Right kidney (tissue), 1 donor: ENCODE measurements around the gene CFAP99.
A peak's percentile ranks its signal among the peaks of the same experiment; 100 is the strongest.

ENCODE experiments used
- DNase-seq: peaks from one replicate; pipeline ENCODE4 v3.0.0-alpha.2; 2016

Gene CFAP99

GRCh38 chr4:2412534-2412884 is 6.2 kb upstream of the CFAP99 start:
- no peak for DNase-seq

DNA sequence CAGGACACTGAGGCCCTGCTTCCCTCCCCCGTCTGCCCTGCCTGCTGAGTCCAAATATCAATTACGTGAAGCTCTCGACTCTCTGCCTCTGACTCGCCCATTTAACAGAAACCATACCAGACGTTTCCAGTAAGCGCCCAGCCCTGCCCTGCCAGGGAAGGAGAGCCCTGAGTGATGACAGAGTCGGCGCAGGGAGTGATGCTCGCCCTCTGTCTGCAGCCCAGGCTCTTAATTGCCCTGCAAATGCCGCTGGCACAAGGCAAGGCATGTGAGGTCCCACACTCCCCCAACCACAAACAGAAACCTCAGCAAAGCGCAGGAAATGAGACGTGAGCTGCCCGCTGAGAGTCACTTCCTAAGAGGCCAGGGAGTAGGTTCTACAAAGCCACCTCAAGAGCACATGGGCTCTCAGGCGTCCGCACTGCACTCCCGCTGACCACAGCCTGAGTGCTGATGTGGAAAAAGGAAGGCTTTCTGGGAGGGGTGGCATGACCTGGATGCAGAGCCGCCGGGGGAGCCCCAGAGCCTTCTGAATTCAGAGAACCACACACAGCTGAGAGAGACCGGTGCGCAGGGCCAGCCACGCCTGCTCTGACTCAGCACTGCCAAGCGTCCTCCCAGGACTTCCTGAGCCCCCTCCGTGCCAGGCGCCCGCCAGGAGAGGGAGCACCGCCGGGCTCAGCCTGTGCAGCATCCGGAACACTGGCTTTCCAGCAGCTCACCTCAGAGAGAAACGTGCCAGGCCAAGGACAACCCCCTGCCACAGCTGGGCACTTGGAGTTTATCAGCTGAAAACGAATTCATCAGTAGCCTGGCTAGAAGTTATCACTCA is 5.7 kb upstream of the CFAP99 start:
- DNase-seq = peak; percentile 73

- no peak for DNase-seq
Observed at GRCh38 chr4:2413821-2414610, 4.7 kb upstream of the CFAP99 start.

DNA sequence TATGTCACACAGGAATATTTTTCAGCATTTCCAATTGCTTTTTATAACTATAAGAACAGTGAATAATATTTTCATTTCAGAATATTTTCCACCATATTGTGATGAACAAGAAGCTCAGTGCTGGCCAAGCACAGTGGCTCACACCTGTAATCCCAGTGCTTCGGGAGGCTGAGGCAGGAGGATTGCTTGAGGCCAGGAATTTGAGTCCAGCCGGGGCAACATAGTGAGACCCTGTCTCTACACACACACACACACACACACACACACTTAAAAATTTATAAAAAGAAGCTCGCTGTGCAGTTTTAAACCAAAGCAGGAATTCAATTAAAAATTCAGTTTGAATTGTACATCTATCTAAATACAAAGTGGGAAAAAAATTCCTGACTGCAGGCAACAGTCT is 3.5 kb upstream of the CFAP99 start:
- DNase-seq = no peak

GRCh38 chr4:2415881-2416563 is 2.7 kb upstream of the CFAP99 start:
- peak; percentile 40 for DNase-seq

DNA sequence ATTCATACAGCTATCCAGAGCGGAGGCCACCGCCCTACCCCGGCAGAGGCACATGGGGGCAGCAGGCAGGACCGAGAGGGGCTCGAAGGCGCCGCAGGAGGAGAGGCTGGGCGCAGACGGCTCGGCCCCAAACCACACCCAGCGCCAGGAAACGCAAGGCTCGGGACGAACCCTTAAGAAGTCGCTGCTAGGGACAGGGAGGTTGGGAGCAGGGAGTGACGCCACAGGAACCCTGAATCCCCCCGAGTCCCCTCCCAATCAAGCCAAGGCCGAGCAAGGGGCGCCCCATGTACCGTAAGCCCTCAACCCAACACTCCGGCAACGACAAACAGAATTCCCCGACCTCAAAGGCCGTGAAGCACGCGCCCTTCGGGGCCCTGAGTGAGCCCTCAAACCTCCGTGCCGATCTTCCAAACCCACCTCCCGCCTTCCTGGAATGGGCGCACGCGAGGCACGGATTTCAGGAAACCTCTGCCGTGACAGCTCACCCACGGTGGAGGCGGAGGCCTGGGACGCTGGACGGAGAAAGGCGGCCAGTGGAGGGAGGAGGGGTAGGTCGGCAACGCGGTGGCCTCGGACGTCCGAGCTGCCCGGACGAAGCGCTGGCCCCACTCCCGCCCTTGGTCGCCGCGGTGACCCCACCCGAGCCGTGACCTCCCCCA is 2.1 kb upstream of the CFAP99 start:
- peak; percentile 67 for DNase-seq

DNA sequence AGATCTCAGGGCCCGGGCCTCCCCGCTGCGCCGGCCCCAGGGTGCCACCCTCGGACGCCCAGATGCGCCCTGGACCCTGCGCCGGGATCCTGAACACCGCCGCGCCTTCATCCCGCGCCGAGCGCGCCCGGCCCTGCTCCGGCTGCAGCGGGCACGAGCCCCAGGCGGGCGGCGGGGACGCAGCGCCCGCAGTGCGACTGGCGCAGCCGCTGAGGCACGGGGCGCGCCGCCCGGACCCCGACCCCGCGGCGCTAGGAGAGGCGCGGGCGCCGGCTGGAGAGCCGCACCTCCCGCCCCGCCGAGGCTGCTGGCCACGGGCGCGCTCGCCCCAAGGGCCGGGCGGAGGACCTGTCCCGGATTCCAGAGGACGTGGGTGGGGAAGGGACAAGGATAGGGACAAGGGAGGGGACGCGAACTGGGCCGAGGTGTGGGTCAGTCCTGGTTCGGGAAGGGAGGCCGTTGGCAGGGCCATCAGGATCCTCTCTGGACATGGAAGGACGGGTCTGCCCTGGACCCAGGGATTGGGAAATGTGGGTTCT is 1.5 kb upstream of the CFAP99 start:
- peak; percentile 52 for DNase-seq

DNA sequence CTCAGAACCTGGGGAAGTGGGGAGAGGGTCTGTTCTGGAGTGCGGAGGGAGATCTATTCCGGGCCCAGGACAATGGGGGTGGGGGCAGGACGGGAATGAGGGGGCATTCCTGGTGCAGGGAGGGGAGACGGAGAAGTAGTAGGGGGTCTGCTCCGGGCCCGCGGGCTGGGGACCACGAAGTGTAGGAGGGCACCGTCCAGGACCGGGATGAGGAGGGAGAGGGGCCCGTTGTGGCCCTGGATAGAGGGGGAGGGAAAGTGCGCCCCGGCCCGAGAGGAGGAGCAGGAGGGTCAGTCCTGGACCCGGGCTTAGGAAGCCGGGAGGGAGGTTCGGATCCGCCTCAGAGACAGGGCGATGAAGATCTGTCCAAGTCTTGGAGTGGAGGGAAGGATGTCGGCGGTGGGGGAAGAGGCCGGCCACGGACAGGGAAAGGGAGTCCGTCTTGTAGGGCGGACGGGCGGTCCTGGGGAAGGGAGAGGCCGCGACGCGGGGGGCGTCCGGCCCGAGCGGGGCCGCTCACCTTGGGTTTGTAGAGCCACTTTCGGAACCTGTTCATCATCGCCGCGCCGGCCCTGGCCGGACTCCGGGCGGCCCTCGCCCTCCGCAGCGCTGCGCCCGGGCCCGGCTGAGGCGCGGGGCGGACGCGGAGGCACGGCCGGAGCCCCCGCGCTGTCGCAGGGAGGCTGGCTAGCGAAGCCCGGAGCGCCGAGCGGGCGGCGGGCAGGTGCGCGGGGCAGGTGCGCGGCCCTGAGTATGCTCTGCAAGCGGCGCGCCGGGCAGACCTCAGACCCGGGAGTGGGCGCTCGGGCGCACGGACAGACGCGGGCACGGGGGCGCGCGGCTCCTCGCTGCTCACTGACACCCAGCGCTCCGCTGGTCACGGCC is 748 bp upstream of the CFAP99 start, which contains the start of gene ZFYVE28:
Gene ZFYVE28 (minus strand): TSS at position 881 of the 885 bp plus-strand sequence. CDS start 322 bp downstream, at position 559.
- peak; percentile 75 for DNase-seq

- no peak for DNase-seq
Observed at GRCh38 chr4:2419814-2420213, 1.1 kb downstream of the CFAP99 start.

- DNase-seq = no peak
Observed at GRCh38 chr4:2421928-2422327, 3.2 kb downstream of the CFAP99 start.

GRCh38 chr4:2423066-2423465 is 4.3 kb downstream of the CFAP99 start:
- DNase-seq = no peak

- DNase-seq = no peak
Observed at GRCh38 chr4:2423695-2424094, 4.9 kb downstream of the CFAP99 start.

DNA sequence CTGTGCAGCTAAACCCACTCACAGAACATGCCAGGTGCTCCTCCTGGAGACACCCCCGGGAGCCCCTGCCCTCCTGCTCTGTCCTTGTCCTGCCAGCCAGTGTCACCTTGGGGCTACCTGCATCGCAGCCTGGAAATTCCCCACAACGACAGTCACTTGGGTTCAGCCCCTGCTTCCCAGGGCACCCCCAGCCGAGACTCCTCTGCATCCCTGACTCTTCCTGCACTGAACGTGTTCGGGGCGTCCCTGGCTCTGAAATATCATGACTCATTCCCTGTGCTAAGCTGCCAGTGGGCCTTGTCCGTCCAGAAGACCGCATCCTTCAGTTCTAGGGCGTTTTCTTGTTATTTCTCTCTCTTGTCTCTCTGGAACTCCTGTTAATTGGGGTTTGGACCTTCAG is 5.8 kb downstream of the CFAP99 start:
- no peak for DNase-seq

DNA sequence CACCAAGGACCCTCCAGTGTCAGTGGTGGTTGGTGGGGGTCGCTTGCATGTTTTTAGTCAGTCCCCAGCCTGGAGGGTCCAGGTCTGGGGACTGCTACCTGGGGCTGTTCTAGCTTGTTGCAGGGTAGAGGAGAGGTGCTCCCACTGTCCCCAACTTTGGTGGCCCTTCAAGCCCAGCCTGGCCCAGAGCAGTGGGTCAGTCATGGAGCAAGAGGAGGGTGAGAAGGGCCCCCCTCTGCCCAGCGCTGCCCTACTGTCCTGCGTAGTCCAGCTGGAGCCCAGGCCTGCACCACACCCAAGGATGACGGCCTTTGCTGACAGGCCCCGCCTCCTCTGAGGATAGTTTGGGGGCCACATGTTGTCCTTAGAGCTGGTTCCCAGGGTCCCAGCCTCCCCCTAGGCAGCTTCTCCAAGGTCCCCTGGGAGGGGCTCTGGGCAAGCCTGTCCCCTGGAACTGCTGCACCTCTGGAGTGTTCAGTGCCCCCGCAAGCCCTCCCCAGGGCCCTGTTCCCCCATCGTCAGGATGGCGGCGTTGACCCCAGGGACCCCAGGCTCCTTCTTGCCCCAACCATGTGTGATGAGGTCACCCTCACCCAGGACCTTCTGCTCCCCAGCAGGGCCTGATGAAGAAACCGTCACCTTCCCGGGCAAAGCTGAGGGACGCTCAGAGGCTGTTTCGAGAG is 6.8 kb downstream of the CFAP99 start:
- DNase-seq = no peak

GRCh38 chr4:2426069-2426397 is 7.3 kb downstream of the CFAP99 start:
- no peak for DNase-seq

GRCh38 chr4:2426711-2427275 is 8.0 kb downstream of the CFAP99 start:
- no peak for DNase-seq

DNA sequence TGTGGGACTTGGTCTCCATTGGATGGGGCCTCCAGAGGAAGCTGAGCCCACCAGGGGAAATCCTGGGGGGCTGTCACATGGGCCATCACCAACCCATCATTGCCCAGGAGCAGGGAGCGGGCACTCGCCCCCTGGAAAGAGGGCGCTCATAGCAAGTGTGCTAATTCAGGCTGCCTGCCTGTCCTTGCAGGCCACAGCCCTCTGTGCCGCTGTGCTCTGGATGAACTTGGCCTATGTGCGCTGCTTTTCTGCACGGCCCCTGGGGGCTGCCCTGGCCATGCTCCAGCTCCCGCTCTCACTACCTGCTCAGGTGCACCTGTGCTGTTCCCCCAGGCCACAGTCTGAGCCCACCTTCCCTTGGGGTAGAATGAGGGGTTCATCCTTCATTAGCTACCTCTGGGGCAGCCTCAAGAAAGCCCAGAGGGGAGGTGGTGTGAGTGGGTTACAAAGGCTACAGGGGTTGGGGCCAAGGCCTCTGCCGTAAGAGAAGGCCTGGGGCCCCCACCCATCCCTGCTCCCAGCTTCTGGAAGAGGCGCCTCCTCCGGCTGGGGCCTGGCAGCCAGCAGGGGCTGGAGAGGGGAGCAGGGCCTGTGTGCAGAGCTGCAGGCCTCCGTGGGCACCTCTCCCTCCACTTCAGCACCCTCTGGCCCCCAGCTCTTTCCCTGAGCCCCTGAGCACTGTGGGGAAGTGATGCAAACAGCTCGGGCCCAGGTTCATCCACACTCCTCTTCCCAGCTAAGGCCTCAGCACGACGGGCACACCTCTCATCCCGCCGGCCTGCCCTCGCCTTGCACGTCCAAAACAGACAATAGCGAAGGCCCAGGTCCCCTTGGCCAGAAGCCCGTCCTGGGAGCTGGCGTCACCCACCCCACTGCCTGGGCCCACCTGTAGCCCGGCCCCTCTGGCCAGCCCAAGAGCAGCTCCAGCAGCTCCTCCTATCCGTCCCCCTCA is 8.9 kb downstream of the CFAP99 start:
- no peak for DNase-seq

DNA sequence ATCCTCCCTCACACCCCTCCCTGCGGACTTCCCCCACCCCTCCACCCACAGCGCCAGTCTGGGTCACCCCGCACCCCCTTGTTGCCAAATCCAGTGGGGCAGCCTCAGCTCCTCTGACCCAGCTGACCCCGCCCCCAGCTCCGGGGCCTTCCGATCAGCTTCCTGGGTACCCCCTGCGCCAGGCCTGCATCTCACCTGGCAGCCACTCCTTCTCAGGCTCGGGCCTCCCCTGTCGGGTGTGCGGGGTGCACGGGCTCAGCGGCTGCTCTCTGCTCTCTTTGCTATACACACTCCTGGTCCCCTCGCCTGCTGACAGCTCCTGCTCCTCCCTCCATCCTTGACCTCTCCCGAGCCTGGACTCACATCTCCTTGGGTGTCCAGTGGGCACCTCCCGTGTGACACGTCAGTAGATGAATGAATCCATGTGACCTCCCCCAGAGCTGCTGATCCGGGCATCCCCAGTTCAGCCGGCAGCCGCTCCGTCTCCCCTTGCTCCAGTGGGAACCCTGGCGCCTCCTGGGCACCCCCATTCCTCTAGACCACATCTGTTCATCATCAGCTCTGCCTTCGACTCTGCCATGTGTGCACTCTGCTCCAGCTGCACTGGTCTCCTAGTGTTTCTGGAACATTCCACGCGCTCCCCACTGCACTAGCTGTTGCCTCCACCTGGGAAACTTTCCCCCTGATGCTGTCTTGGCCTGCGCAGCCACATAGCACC is 9.9 kb downstream of the CFAP99 start:
- no peak for DNase-seq
